Brain microvascular endothelial cell (primary cell): ENCODE data around the gene ATP2A2.

Experiments
- DNase-seq: peaks from one replicate; pipeline ENCODE4 v3.0.0-alpha.2; 2020
- H3K27ac ChIP-seq: fragments of 250-450 bp; sonication (Bioruptor Pico); 2 replicates; pipeline ENCODE4 v1.5.1; 2020; ENCODE audit warnings: mild to moderate bottlenecking, moderate library complexity
- H3K27me3 ChIP-seq: fragments of 250-450 bp; sonication (Bioruptor Pico); replicated peaks from 2 replicates; pipeline ENCODE4 v1.5.1; 2020; ENCODE audit warnings: mild to moderate bottlenecking
- H3K36me3 ChIP-seq: fragments of 250-450 bp; sonication (Bioruptor Pico); replicated peaks from 2 replicates; pipeline ENCODE4 v1.5.1; 2020; ENCODE audit warnings: mild to moderate bottlenecking
- H3K4me3 ChIP-seq: 2 replicates; pipeline ENCODE4 v1.5.1; 2011; ENCODE audit warnings: low read depth, mild to moderate bottlenecking, control low read depth, low read length, moderate library complexity
- in situ Hi-C: cut with HindIII; loops from 2 replicates; pipeline ENCODE4 v1.10.0; 2017; ENCODE audit warnings: low sequenced_read_pairs, low pct_ligation_motif_present
- TF ChIP-seq, protein P1 (sequence below): IDR thresholded peaks from 2 replicates; pipeline ENCODE4 v1.5.1; 2011; ENCODE audit warnings: low read depth, mild to moderate bottlenecking, moderate library complexity, low read length, control low read depth, inconsistent platforms; ENCODE audit errors: missing control alignments

ATP2A2 gene

DNA sequence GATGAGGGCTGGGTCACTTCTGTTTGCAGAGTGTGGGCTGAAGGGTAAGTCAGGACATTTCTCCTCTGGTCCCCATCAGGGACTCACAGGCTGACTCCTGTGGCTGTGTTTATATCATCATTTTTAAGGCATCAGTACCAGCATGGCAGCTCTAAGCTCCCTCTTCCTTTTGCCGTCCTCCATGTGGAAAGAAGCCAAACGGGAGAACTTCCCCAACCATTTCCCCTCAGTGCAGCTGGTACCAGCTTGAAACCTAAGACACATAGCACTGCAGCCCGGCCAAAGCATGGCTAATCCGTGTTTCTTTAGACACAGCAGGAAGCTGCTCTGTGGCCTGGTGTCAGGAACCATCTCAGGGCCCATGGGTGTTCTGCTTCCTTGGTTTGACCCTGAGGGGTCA is 31.9 kb upstream of the ATP2A2 start:
- Histone ChIP-seq H3K27ac (no peak overlapping the region), H3K36me3 (no peaks in the 10 kb centered on the region), H3K4me3 (no peak overlapping the region), H3K27me3 (no peaks in the 10 kb centered on the region)
- no peak for DNase-seq
- TF ChIP-seq, protein P1, sequence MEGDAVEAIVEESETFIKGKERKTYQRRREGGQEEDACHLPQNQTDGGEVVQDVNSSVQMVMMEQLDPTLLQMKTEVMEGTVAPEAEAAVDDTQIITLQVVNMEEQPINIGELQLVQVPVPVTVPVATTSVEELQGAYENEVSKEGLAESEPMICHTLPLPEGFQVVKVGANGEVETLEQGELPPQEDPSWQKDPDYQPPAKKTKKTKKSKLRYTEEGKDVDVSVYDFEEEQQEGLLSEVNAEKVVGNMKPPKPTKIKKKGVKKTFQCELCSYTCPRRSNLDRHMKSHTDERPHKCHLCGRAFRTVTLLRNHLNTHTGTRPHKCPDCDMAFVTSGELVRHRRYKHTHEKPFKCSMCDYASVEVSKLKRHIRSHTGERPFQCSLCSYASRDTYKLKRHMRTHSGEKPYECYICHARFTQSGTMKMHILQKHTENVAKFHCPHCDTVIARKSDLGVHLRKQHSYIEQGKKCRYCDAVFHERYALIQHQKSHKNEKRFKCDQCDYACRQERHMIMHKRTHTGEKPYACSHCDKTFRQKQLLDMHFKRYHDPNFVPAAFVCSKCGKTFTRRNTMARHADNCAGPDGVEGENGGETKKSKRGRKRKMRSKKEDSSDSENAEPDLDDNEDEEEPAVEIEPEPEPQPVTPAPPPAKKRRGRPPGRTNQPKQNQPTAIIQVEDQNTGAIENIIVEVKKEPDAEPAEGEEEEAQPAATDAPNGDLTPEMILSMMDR, result no peak
- in situ Hi-C loops, result no loop called here

DNA sequence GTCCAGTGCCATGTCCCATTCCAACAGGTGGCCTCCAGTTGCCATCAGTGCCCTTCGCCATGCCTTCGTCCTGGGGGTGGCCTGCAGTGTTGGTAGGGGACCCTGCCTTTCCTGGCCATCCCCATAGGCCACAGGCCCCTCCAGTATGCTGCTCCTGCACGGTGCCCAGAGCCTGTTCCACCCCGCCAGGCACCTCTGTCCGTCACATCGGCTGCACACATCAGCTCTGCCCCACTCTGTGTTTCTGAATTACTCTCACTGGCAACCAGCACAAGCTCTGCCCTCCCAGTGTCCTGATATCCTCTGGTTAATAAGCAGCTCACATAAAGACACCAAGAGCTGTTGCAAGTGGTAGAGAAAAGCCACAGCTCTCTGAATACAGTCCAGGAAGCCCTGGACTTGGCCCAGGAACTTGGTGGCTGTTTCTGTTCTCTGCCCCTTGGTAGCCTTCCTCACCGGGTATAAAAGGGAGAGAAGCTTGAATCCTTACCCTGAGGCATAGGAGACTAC is 31.3 kb upstream of the ATP2A2 start:
- Histone ChIP-seq H3K27ac (no peak overlapping the region), H3K36me3 (no peaks in the 10 kb centered on the region), H3K27me3 (no peaks in the 10 kb centered on the region), H3K4me3 (no peak overlapping the region)
- DNase-seq, result no peak
- TF ChIP-seq, protein P1, result no peak
- in situ Hi-C loops, result no loop called here

DNA sequence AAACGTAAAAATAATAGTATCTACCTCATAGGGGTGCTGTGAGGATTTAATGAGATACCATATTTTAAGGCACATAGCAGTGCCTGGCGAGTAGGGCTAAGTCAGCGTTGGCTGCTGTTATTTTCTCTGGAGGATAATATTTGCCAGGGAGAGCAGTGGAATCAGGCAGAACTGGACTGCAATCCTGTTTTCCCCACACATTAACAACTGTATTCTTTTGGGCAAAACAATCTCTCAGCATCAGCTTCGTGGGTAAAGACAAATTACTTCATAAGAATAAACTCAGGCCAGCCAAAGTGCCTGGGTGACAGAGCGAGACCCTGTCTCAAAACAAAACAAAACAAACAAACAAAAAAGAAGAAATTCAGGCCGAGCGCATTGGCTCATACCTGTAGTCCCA is 29.7 kb upstream of the ATP2A2 start:
- TF ChIP-seq, protein P1, result no peak
- Histone ChIP-seq H3K36me3 (no peaks in the 10 kb centered on the region), H3K4me3 (no peak overlapping the region), H3K27me3 (no peaks in the 10 kb centered on the region), H3K27ac (no peak overlapping the region)
- in situ Hi-C loops, result no loop called here
- DNase-seq, result no peak

DNA sequence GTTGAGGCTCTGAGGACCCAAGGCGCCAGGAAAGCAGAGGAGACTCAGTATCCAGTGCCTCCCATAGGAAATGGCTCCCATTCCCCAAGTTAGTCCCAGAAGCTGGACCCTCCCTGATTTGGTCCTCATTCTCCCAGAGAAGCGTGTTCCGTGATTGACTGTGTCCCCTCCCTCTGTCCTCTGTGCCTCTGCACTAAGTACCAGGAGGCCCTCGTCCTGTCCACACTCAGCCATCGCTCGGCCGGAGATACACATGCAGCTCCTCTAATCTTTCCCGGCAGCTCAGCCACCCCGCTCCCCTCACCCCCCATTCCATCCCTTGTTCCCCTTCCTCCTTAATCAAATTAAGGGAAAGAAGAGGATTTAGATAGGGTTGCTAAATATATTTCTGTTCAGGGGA is 28.3 kb upstream of the ATP2A2 start:
- in situ Hi-C loops, result no loop called here
- no peak for DNase-seq
- TF ChIP-seq, protein P1, result no peak

DNA sequence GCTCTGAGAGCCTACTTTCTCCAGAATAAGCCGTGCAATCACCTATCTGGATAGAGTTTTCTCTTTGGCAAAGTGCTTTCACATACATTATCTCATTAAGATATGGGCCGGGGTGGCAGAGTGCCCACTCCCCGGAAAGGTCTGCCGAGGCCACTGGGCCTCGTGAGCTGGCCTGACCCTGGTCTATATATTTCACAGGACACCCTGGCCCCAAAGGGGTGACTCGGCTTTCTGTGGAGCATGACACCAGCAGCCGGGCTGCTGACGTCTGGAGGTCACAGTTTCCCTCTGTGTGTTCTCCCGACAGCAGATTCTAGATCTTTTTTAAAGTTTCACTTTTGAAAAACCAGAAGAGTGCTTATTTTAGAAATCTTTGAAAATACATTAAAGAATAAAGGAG is 27.9 kb upstream of the ATP2A2 start:
- Histone ChIP-seq H3K27me3 (no peaks in the 10 kb centered on the region), H3K4me3 (peak overlapping the region; percentile 1), H3K27ac (peak overlapping the region; percentile 7), H3K36me3 (no peaks in the 10 kb centered on the region)
- TF ChIP-seq, protein P1, result no peak
- in situ Hi-C loops, result no loop called here
- peak; percentile 59 for DNase-seq

More for the DNA sequence above, 28.3 kb upstream of the ATP2A2 start:
- Histone ChIP-seq H3K27me3 (no peaks in the 10 kb centered on the region), H3K27ac (peak overlapping the region; percentile 7), H3K4me3 (no peak overlapping the region), H3K36me3 (no peaks in the 10 kb centered on the region)

DNA sequence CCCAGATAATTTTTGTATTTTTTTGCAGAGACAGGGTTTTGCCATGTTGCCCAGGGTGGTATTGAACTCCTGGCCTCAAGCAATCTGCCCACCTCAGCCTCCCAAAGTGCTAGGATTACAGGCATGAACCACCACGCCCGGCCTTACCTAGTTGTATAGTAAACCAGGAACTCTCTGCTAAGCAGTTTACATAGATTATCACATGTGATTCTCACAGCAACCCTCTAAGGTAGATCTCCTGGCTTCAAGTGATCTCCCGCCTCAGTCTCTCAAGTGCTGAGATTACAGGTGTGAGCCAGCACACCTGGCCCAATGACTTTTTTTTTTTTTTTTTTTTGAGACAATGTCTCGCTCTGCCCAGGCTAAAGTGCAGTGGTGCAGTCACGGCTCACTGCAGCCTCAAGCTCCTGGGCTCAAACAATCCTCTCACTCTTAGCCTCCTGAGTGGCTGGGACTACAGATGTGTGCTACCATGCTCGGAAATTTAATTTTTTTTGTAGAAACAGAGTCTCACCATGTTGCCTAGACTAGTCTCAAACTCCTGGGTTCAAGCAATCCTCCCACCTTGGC is 26.0 kb upstream of the ATP2A2 start:
- Histone ChIP-seq H3K36me3 (no peaks in the 10 kb centered on the region), H3K4me3 (no peak overlapping the region), H3K27me3 (no peaks in the 10 kb centered on the region), H3K27ac (no peak overlapping the region)
- DNase-seq, result no peak
- TF ChIP-seq, protein P1, result no peak
- in situ Hi-C loops, result no loop called here
